ENCODE results near the gene SKI.

The SKI gene

DNA sequence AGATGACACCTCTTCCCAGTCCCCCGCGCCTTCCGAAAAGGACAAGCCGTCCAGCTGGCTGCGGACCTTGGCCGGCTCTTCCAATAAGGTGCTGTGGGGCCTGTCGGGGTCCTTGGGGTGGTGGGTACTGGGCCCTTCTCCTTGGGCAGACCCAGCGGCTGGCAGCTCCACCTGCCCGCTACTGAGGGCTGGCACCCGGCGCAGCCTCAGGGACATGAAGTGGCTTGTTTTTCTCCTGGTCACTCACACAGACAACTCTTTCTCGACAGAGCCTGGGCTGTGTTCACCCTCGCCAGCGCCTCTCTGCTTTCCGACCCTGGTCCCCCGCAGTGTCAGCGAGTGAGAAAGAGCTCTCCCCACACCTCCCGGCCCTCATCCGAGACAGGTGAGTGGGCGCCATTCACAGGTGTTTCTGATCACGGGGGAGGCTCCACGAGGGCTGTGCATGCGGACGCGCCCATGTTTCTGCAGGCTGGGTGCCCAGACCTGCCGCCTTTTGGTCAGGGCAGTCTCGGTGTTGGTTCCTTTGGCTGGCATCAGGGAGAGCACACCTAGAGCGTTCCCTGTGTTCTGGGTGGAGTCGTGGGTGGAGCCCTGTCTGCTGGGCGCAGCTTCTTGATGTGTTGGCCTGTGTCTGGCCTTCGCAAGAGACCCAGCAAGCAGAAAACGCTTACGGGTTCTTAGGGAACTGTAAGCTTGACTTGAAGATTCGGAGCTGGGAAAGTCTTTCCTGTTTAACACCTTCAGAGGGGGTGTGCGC is 75.1 kb downstream of the SKI start:
- TF ChIP-seq, protein P1, sequence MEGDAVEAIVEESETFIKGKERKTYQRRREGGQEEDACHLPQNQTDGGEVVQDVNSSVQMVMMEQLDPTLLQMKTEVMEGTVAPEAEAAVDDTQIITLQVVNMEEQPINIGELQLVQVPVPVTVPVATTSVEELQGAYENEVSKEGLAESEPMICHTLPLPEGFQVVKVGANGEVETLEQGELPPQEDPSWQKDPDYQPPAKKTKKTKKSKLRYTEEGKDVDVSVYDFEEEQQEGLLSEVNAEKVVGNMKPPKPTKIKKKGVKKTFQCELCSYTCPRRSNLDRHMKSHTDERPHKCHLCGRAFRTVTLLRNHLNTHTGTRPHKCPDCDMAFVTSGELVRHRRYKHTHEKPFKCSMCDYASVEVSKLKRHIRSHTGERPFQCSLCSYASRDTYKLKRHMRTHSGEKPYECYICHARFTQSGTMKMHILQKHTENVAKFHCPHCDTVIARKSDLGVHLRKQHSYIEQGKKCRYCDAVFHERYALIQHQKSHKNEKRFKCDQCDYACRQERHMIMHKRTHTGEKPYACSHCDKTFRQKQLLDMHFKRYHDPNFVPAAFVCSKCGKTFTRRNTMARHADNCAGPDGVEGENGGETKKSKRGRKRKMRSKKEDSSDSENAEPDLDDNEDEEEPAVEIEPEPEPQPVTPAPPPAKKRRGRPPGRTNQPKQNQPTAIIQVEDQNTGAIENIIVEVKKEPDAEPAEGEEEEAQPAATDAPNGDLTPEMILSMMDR (IDR thresholded peaks at IDR 0.05; ENCODE audit: low read depth, low read length, missing control alignments): no peak
- DNase-seq: no peak
- H3K36me3 ChIP-seq (replicated peaks): peaks cover 47% of the 10 kb centered on the region
- no peak overlapping the region for H3K27ac ChIP-seq
- in situ Hi-C loops (cut with HindIII; ENCODE audit: low pct_ligation_motif_present, low sequenced_read_pairs): loop anchor here (25.0 kb wide), 1 partner anchor 91 kb away; no protein-coding TSS in a partner anchor
- H3K27me3 ChIP-seq (replicated peaks): no peaks in the 10 kb centered on the region
- no peak overlapping the region for H3K4me3 ChIP-seq (ENCODE audit: low read depth, low read length)

DNA sequence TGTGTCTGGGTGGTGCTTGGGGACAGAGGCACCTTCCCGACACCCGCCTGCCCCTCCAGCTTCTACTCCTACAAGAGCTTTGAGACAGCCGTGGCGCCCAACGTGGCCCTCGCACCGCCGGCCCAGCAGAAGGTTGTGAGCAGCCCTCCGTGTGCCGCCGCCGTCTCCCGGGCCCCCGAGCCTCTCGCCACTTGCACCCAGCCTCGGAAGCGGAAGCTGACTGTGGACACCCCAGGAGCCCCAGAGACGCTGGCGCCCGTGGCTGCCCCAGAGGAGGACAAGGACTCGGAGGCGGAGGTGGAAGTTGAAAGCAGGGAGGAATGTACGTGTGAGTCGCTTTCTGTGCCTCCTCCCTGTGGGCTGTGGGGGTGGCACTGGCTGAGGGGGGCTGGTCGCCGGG is 75.7 kb downstream of the SKI start:
- Histone ChIP-seq H3K27ac (no peak overlapping the region), H3K36me3 (replicated peaks) (peaks cover 52% of the 10 kb centered on the region), H3K27me3 (replicated peaks) (no peaks in the 10 kb centered on the region), H3K4me3 (ENCODE audit: low read depth, low read length) (no peak overlapping the region)
- in situ Hi-C loops (cut with HindIII; ENCODE audit: low pct_ligation_motif_present, low sequenced_read_pairs): loop anchor here (25.0 kb wide), 1 partner anchor 91 kb away; no protein-coding TSS in a partner anchor
- TF ChIP-seq, protein P1 (IDR thresholded peaks at IDR 0.05; ENCODE audit: low read depth, low read length, missing control alignments): no peak
- DNase-seq: no peak

DNA sequence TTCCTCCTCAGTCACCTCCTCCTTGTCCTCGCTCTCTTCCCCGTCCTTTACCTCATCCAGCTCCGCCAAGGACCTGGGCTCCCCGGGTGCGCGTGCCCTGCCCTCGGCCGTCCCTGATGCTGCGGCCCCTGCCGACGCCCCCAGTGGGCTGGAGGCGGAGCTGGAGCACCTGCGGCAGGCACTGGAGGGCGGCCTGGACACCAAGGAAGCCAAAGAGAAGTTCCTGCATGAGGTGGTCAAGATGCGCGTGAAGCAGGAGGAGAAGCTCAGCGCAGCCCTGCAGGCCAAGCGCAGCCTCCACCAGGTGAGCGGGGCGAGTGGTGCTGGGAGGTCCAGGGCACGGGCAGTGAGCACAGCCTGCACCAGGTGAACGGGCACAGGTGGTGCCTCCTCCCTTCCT is 76.2 kb downstream of the SKI start:
- Histone ChIP-seq H3K27ac (no peak overlapping the region), H3K36me3 (replicated peaks) (peaks cover 54% of the 10 kb centered on the region), H3K4me3 (ENCODE audit: low read depth, low read length) (no peak overlapping the region), H3K27me3 (replicated peaks) (no peaks in the 10 kb centered on the region)
- no peak for DNase-seq
- in situ Hi-C loops (cut with HindIII; ENCODE audit: low pct_ligation_motif_present, low sequenced_read_pairs): loop anchor here (25.0 kb wide), 1 partner anchor 92 kb away; no protein-coding TSS in a partner anchor
- TF ChIP-seq, protein P1 (IDR thresholded peaks at IDR 0.05; ENCODE audit: low read depth, low read length, missing control alignments): no peak

DNA sequence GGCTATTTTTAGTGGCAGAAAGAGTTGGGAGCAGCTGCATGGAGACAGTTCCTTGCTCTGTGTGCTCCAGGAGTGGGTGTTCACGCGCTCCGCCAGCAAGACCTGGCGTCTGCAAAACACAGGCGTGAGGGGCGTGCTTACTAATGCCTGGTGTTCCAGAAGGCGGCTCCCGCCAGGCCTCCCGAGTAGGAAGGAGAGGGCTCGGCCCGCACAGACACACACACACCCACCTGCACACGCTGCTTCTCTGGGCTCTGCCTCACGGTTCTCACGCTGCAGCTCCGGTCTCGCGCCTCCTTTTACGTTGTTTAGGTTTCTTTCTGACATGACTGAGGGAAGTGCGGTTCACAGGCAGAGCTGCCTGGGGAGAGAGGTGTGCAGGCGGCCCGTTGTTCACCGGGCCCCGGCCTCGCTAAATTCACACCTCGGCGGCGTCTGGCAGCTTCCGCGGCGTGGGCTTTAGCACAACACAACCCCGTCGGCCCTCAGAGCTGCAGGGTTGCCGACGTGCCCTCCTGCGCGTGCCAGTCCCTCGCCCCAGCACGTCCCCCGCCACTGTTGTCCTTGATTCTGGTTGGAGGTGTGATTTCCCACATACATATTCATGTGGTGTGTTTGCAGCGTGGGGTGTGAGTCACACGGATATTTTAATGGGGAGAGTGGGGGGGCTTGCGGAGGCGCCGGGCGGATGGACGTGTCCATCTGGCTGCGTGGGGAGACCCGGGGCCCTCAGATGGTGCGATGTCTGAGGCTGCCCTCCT is 77.0 kb downstream of the SKI start:
- TF ChIP-seq, protein P1 (IDR thresholded peaks at IDR 0.05; ENCODE audit: low read depth, low read length, missing control alignments): no peak
- Histone ChIP-seq H3K36me3 (replicated peaks) (peaks cover 55% of the 10 kb centered on the region), H3K27ac (no peak overlapping the region), H3K27me3 (replicated peaks) (no peaks in the 10 kb centered on the region), H3K4me3 (ENCODE audit: low read depth, low read length) (no peak overlapping the region)
- DNase-seq: no peak
- in situ Hi-C loops (cut with HindIII; ENCODE audit: low pct_ligation_motif_present, low sequenced_read_pairs): loop anchor here (25.0 kb wide), 1 partner anchor 93 kb away; no protein-coding TSS in a partner anchor

DNA sequence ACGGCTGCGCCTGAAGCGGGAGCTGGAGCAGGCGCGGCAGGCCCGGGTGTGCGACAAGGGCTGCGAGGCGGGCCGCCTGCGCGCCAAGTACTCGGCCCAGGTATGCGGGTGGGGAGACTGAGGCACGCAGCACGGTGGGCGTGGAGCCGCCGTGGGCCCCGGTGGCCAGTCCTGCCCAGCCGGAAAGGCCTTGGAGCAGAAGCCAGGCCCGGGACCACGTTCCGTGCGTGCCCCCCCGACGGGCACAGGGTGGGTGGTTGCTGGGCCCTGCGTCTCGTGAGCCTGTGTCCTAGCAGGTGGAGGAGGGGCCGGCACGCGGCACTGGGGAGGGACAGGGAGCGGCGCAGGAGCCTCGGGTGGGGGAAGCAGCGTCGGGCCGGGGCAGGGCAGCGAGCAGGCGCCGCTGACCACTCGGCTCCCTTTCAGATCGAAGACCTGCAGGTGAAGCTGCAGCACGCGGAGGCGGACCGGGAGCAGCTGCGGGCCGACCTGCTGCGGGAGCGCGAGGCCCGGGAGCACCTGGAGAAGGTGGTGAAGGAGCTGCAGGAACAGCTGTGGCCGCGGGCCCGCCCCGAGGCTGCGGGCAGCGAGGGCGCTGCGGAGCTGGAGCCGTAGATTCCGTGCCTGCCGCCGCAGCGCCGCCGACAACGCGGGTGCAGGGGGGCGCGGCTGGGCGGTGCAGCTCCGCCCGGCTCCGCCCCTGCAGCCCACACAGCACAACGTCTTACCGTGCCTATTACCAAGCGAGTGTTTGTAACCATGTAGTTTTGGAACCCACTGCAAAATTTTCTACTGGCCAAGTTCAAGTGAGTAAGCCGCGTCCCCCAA is 78.2 kb downstream of the SKI start:
- no peak for DNase-seq
- H3K4me3 ChIP-seq (ENCODE audit: low read depth, low read length): no peak overlapping the region
- TF ChIP-seq, protein P1 (IDR thresholded peaks at IDR 0.05; ENCODE audit: low read depth, low read length, missing control alignments): no peak
- in situ Hi-C loops (cut with HindIII; ENCODE audit: low pct_ligation_motif_present, low sequenced_read_pairs): loop anchor here (25.0 kb wide), 1 partner anchor 94 kb away; no protein-coding TSS in a partner anchor
- H3K27me3 ChIP-seq (replicated peaks): no peaks in the 10 kb centered on the region
- H3K36me3 ChIP-seq (replicated peaks): peaks cover 59% of the 10 kb centered on the region
- no peak overlapping the region for H3K27ac ChIP-seq
